Ovary (tissue), 3 donors: Measurements from ENCODE around the gene SOX12.

ENCODE experiments used
- EP300 ChIP-seq: sonication (generic); formaldehyde crosslinking; IDR thresholded peaks from one replicate; pipeline ENCODE4 v1.6.1; 2017; ENCODE audit warnings: antibody characterized with exemption
- POLR2A ChIP-seq: fragments of 450-650 bp; IDR thresholded peaks from one replicate; pipeline ENCODE4 v1.6.1; 2017; ENCODE audit warnings: antibody characterized with exemption, mild to moderate bottlenecking, moderate library complexity
- TF ChIP-seq, protein P1 (sequence below), 3 donors: fragments of 450-650 bp in 2 of 3; fragments of 200-600 bp in 1 of 3; IDR thresholded peaks; one replicate each; pipeline versions ENCODE4 v1.5.1 to v1.8.0; 2016 to 2022; ENCODE audit warnings: antibody characterized with exemption in 3 of 3, mild to moderate bottlenecking in 1 of 3
- donor health status: DM: no; HTN: no; CAD: no.

DNA sequence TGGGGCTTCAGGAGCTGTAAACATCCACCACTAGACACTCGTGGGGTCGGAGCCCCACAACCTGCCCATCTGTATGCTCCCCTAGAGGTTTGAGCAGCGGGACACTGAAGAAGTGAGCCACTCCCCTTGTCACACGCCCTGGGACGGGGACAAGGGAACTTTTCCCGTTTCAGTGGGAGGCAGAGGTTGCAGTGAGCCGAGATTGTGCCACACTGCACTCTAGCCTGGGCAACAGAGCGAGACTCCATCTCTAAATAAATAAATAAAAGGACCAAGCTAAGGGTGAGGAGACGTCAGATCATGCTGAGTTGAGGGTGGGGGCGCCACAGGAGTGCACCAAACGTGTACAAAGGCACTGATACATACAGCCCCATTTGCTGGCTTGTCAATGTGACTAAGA is 19.6 kb upstream of the SOX12 start:
- TF ChIP-seq, protein P1, sequence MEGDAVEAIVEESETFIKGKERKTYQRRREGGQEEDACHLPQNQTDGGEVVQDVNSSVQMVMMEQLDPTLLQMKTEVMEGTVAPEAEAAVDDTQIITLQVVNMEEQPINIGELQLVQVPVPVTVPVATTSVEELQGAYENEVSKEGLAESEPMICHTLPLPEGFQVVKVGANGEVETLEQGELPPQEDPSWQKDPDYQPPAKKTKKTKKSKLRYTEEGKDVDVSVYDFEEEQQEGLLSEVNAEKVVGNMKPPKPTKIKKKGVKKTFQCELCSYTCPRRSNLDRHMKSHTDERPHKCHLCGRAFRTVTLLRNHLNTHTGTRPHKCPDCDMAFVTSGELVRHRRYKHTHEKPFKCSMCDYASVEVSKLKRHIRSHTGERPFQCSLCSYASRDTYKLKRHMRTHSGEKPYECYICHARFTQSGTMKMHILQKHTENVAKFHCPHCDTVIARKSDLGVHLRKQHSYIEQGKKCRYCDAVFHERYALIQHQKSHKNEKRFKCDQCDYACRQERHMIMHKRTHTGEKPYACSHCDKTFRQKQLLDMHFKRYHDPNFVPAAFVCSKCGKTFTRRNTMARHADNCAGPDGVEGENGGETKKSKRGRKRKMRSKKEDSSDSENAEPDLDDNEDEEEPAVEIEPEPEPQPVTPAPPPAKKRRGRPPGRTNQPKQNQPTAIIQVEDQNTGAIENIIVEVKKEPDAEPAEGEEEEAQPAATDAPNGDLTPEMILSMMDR (IDR thresholded peaks at IDR 0.05), result no peak
- no peak for TF ChIP-seq POLR2A
- no peak for TF ChIP-seq EP300
